Sciatic nerve (tissue), 2 donors: ENCODE data around the gene GSTT4. TPM values are rescaled to one million over a fixed set of nuclear protein-coding genes. Genes with fewer than 3 reads are reported as not detected.
A peak's percentile ranks its signal among the peaks of the same experiment; 100 is the strongest.
"Not testable (repeated sequence)": the region's sequence is repeated elsewhere in the genome, so short reads cannot be mapped to it uniquely, and the experiment has no call there.

Experiments used
- ATAC-seq: fragments of 200-7000 bp; cut with Tn5 transposase; one replicate; pipeline ENCODE4 v1.9.1; 2020; ENCODE audit warnings: mild to moderate bottlenecking, moderate library complexity
- DNase-seq: peaks from one replicate; pipeline ENCODE4 v3.0.0-alpha.2; 2020; ENCODE audit warnings: low spot score
- intact Hi-C: fragments of 100-400 bp; cut with DNase I; formaldehyde crosslinking; loops from one replicate; pipeline ENCODE4 v1.14.2; 2022
- total RNA-seq: library from RNA; stranded (reverse); fragmentation: NEBNext Ultra II Directional; extraction: Animal tissue kit (Norgen Biotek cat#: 25700); gene quantifications from one replicate; pipeline ENCODE4 v1.2.1, GENCODE V29; 2021
- donor health status: DM: no; HTN: no; CAD: no.
- donor health status: DM: no; HTN: no; CAD: no.

Gene GSTT4
- total RNA-seq, 1 donor from 2014 or later = not detected

GRCh38 chr22:23966094-23966493, 39.2 kb downstream of the GSTT4 start:
- intact Hi-C loops = not testable (repeated sequence)
- ATAC-seq = peak; percentile 4

GRCh38 chr22:23961084-23961771, 44.0 kb downstream of the GSTT4 start, which contains the start of gene GSTT2B:
TSS of gene GSTT2B (minus strand) at chr22:23961195. CDS start at chr22:23961131, 64 bp downstream.
- intact Hi-C loops, DNase-seq: not testable (repeated sequence)
- peak; percentile 76 for ATAC-seq

More at GRCh38 chr22:23966094-23966493, 39.2 kb downstream of the GSTT4 start:
- DNase-seq = not testable (repeated sequence)

GRCh38 chr22:23956301-23956900, 48.9 kb downstream of the GSTT4 start:
- peak; percentile 85 for ATAC-seq
- DNase-seq = peak; percentile 89
- intact Hi-C loops = not testable (repeated sequence)

- intact Hi-C loops = not testable (repeated sequence)
These were observed 49.4 kb downstream of the GSTT4 start for GRCh38 chr22:23955886-23956285.

GRCh38 chr22:23954991-23955305, 50.3 kb downstream of the GSTT4 start:
- intact Hi-C loops, DNase-seq: not testable (repeated sequence)

More at GRCh38 chr22:23955886-23956285, 49.4 kb downstream of the GSTT4 start:
- ATAC-seq, DNase-seq: not testable (repeated sequence)

GRCh38 chr22:23954193-23954990, 50.9 kb downstream of the GSTT4 start:
- intact Hi-C loops, DNase-seq, ATAC-seq: not testable (repeated sequence)

More at GRCh38 chr22:23954991-23955305, 50.3 kb downstream of the GSTT4 start:
- not testable (repeated sequence) for ATAC-seq

GRCh38 chr22:23953485-23953884, 51.8 kb downstream of the GSTT4 start:
- ATAC-seq, DNase-seq, intact Hi-C loops: not testable (repeated sequence)

GRCh38 chr22:23952794-23953405, 52.4 kb downstream of the GSTT4 start:
- ATAC-seq = not testable (repeated sequence)

GRCh38 chr22:23951383-23951782, 53.9 kb downstream of the GSTT4 start:
- DNase-seq, ATAC-seq, intact Hi-C loops: not testable (repeated sequence)

More at GRCh38 chr22:23952794-23953405, 52.4 kb downstream of the GSTT4 start:
- DNase-seq, intact Hi-C loops: not testable (repeated sequence)

GRCh38 chr22:23949764-23950163, 55.5 kb downstream of the GSTT4 start:
- ATAC-seq, intact Hi-C loops, DNase-seq: not testable (repeated sequence)

Other genes starting within 250 kb of the GSTT4 start
- 0.49 TPM for gene C22orf15, start 242.5 kb downstream of the GSTT4 start, total RNA-seq
- gene CHCHD10, start 237.5 kb downstream of the GSTT4 start, total RNA-seq = 32.5 TPM
- 3.9 TPM for gene MMP11, start 232.6 kb downstream of the GSTT4 start, total RNA-seq
- gene SMARCB1, start 218.5 kb downstream of the GSTT4 start, total RNA-seq = 56.2 TPM
- 2.7 TPM for gene DERL3, start 166.4 kb downstream of the GSTT4 start, total RNA-seq
- gene SLC2A11, start 147.6 kb downstream of the GSTT4 start, total RNA-seq = 13.6 TPM
- 229 TPM for gene MIF, start 111.1 kb downstream of the GSTT4 start, total RNA-seq
- 19.5 TPM for gene GSTT2B, start 44.3 kb downstream of the GSTT4 start, total RNA-seq
- gene DDTL, start 38.6 kb downstream of the GSTT4 start, total RNA-seq = 4.0 TPM
- 57.8 TPM for gene DDT, start 31.0 kb downstream of the GSTT4 start, total RNA-seq
- gene GSTT2, start 25.3 kb downstream of the GSTT4 start, total RNA-seq = not detected
- 67.2 TPM for gene CABIN1, start 5.9 kb upstream of the GSTT4 start, total RNA-seq
- gene SUSD2, start 176.0 kb upstream of the GSTT4 start, total RNA-seq = 4.1 TPM
- gene GGT5, start 239.6 kb upstream of the GSTT4 start, total RNA-seq = 38.2 TPM